Left hindlimb (tissue), 1 donor: ENCODE data around the gene NHLRC1.

Source experiments
- DNase-seq: peaks from one replicate; pipeline ENCODE4 v3.0.0-alpha.2; 2018

Gene NHLRC1

DNA sequence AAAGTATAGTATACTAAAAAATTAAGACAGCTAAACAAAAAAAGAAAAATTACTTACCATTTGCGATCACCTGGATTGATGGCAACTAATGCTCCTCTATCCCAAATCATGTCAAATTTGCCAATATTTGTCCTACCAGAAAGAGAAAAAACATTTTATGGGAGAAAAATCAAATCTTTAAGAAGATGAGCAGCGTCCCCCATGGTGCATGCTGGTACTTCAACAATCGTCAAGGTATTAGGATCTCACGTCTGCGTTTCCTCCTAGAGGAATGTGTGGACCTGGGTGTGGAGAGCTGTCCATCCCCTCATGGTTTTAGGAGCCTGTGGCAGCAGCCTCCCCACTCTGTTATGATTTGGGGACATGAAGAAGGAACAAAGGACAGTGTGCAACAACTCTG is 16.4 kb upstream of the NHLRC1 start:
- no peak for DNase-seq

DNA sequence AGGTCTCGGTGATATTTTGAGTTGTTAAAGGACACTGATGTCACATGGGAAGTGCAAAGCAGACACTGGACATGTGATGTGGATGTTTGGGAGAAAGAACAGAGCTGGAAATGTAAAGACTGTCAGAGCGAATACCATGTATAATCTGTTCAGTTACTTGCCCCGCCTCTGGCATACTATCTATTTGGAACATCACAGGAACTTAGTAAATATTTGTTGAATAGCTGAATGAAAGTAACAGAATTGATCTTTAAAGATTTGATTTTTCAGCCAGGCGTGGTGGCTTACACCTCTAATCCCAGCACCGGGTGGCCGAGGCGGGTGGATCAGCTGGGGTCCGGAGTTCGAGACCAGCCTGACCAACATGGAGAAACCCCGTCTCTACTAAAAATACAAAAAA is 13.8 kb upstream of the NHLRC1 start:
- DNase-seq, result no peak

DNA sequence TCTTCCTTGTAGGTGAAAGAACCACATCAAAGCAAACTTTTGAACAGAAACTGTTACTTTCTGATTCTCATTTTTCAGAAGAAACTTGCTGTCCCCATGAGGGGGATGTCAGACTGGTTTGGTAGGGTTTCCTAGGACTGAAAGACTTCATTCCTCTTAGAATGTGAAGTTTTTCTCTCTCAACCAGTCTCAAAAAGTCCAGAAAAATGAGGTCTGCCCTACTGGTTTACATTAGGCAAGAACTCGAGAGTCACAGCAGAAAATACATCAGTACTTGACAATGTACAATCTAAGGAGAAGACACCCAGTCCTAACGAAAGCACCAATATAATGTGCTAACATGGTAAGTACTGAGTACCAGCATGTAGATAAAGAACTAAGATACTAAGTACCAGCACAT is 12.7 kb upstream of the NHLRC1 start:
- DNase-seq, result no peak

DNA sequence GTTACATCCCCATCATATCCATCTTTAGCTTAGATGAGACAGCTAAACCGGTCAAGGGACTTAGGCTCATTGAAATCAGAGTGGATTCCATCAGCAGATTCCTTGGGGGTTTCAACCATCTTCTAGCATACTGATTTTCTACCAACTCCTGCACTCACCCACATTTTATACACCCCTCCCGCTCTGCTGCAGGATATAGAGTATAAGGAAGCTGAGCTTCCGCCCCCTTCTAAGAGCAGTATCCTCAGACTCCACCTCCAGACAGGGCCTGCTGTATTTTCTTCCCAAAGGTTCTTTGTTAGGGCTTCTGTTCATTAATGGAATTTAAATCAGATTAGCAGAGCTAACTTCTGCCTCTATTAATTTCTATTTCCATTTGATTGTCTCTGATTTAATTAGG is 9.9 kb upstream of the NHLRC1 start:
- no peak for DNase-seq

DNA sequence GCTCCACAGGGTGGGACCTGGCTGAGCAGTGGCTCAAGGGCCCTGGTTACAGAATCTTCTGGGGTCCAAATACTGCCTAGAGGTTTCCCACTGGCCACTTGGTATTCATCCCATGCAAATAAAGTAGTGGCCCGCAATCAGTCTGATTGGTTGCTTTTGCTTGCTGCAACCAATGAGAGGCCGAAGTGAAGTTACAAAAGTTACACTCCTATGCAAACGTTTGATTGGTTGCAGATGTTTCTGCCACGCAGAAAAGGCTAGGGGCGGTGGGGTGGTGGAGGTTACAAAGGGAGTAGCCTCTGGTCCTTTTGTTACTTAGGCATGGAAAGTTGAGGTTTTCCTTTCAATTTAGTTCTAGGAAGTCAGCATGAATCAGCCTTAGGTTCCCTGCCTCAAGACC is 3.6 kb upstream of the NHLRC1 start:
- DNase-seq, result no peak

DNA sequence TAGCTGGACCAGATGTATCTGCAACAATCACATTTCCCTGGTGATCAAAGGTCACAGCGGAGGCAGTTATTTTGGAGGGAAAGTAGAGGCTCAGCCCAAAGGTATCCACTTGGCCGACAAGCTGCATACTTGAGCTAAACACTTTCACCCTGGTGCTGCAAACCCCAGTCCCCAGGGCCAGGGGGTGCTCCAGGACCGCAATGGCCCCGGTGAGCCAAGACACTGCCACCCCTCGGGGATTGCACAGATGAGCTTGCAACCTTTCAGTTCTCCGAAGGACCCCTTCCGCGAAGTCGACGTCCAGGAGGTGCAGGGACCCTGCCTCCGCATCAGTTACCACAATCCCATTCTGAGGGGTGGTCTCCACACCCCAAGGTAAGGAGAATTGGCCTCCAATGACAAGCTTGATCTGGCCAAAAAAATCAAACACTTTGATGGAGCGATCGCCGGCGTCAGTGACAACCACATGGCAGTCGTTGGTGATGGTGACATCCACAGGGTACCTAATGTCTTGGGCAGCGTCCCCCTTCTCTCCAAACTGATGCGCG is 823 bp downstream of the NHLRC1 start:
- no peak for DNase-seq

DNA sequence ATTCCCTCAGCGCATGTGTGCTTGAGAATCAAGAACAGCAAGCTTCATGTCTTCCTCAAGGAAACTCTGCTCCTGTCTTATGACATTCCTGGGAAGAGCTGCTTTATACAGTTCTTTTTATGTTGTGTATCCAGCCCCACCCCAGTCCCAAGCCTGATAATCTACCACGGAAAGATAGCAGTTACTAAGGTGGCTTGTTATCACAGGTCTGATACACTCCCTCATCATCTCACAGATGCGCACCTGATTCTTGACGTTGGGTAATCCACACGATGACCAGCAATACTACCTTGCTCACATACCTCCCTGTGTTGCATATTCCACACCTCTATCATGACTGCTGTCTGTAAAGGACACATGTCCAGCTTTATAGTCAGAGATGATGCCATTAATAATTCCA is 3.2 kb downstream of the NHLRC1 start:
- no peak for DNase-seq

DNA sequence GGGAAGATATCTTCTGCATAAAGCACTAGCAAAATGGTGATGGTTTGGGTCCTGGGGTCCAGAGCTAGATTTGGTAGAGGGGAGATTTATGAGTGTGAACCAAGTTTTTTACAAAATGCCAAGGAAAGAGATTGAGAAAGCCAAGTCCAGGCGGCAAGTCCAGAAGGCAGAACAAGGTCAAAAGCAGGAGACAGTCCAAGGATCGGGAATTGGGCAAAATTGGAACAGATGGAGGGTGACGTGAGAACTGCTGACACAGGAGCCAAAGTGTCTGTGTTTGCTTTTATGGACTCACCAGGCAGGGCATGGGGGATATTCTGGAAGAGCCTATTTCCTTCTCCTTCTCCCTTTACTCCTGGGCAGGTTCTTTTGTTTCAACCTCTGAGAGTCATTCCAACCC is 4.1 kb downstream of the NHLRC1 start:
- DNase-seq, result no peak

DNA sequence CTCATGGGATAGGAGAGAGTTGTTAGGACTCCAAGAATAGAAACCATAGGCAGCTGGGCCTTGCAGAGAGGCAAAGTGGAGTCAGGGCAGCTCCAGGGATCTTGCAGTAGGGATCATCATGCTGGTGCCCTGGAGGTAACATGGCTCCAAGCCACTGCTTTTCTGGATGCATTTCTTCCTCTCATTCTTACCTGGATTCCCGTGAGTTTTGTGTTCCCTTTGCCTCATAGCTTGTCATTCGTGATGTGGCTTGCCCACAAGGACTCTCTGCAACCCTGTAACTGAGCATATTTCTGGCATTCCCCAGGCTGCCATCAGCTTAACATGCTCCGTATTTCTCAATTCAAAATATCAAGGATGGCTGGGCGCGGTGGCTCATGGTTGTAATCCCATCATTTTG is 5.3 kb downstream of the NHLRC1 start:
- DNase-seq, result no peak

DNA sequence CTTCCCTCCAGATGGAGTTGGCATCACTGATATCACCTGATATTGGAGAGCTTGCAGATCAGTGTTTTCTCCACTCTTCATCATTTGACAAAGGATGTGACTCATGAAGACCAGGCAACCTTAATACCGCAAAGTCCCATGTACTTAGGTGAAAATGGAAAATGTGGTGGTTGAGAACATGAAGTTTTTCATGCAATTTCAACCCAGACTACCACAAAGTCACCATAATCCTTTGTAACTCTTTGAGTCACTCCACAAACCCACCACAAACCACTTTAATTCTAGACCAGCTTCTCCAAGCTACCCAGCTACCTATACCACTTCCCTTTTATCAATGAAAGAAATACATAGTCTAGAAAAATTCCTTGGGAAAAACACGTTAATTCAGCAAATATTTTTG is 7.1 kb downstream of the NHLRC1 start:
- no peak for DNase-seq

DNA sequence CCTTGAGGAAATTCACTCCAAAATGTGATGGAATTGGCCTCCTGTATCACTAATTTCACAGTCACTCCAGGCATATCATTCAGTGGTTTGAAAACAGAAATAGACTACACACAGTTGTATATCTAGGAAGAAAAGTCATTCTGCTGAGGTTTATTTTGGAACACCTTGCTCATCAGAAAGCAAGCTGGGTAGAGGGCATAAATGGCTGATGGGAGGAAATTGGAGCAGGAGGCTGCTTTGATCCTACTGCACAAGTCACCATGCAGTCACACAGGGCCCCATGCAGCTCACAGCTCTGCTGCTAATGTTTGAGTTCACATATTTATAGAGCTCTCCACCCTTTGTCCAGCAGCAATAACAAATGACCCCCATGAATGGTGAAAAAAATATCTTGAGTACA is 12.3 kb downstream of the NHLRC1 start:
- DNase-seq, result no peak

DNA sequence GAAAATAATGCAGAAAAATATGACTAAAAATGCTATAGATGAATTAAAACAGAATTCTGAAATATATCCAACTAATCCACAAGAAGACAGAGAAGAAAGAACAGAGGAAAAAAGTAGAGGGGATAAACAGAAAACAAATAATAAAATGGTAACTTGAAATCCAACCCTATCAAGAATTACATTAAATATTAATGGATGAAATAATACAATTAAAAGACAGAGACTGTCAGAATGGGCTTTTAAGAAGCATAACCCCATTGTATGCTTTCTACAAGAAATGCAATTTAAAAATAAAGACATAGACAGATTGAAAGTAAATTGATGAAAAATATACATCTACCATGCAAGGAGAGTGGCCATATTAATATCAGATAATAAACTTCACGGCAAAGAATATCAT is 15.4 kb downstream of the NHLRC1 start:
- DNase-seq, result no peak

DNA sequence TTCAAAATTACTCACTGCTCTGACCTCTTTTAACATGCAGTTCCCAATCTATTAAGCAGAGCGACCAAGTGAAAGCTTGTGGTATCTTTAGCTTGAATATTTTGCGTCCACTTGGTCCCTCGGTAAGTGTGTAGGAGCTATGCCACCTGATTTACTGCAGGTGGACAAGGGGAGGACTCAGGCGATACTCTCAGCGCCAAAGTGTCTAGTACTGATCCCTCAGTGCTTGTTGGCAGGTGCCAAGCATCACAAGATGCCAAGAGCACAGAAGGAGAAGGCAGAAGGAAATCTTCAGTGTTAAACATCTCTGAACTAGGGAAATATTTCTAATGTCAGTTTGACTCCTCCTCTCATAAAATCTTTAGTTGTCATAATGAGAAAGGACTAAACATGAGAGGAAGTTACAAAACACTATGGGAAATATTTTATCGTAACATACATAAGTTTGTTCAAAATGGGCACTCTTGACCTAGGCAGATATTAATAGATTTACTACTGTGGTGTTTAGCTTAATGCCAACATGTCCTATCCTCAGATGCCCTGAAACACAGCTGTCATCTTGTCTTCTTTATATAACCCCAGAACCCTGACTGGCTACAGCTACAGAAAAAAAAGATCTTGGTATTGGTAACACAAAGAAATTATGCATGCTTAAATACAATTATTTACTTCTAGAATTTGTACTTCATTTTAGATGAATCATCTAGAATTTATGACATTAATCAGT is 19.5 kb downstream of the NHLRC1 start:
- no peak for DNase-seq

DNA sequence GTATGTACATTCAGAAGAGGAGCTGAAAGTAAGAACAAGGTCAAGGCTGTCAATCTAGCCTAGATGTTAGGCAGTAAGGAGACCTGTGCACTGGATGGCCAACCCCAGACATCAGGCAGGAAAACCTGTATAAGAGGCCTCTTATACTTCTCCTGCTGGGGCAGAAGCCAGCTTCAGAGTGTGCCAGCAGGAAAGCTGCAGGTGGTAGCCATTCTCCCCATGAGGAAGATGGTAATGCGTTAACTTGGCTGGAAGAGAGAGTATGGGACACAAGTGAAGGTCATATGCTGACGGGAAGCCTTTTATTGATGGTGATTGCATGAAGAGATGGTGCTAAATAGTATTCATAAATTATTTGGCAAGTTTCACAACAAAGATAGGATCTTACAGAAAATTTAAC is 20.6 kb downstream of the NHLRC1 start:
- no peak for DNase-seq

DNA sequence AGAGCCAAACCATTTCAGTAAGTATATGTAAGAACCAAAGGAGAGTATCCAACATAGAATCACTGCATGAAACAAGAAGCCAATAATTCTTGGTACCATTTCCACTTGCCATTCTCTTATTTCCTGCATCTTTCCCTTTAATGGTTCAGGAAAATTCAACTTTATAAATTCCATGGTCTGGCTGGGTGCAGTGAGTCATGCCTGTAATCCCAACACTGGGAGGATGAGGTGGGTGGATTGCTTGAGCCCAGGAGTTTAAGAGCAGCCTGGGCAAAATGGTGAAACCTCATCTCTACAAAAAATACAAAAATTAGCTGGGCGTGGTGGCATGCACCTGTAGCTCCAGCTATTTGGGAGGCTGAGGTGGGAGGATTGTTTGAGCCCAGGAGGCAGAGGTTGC is 21.2 kb downstream of the NHLRC1 start:
- DNase-seq, result no peak

DNA sequence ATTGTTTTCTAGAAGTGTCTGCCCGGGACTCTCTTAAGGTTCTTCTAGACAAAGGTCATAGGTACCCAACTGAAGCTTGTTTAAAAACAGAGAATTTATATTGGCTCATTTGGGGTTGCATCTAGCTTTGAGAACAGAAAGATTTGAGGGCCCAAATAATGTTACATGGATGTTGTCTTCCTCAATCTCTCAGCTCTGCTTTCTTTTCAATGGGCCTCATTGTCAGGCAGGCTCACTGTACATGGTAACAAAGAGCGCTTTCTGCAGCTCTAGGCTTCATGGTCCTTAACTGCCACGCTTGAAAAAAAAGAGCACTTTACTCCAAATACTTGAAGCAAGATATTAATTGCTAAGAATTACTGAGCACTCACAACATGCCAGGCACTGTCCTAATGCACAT is 22.2 kb downstream of the NHLRC1 start:
- no peak for DNase-seq

DNA sequence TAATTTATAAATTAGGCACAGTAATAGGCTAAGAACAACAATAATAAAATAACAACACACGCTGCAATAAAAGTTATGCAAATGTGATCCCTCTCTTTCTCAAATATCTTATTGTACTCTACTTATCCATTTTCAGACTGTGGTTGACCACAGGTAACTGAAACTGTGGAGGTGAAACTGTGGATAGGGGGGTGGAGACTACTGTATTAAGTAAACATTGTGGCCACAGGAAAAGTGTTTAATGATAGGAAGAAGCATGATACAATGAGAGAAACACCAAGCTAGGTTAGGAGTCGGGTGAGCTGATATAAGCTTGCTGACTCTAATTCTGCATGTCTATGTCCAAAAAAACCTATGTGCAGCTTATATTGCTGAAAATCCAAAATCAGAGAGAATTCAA is 23.0 kb downstream of the NHLRC1 start:
- DNase-seq, result no peak

DNA sequence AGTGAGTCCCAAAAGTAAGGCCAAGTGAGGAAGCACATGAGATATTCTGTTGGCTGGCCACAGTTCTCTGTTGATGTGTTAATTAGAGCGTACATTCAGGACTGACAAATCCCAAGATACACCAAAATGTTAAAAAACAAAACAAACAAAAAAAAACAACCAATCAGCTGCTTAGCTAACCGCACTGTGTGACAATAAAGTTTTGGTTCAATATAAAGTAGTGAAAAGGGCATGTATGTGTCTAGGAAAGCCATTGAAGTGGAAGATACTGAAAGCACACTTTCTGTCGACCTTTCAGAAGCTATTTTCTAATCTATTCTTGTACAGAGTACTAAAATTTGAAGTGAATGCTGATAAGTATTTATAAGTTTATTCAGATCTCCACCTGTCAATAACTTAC is 26.1 kb downstream of the NHLRC1 start:
- DNase-seq, result no peak

DNA sequence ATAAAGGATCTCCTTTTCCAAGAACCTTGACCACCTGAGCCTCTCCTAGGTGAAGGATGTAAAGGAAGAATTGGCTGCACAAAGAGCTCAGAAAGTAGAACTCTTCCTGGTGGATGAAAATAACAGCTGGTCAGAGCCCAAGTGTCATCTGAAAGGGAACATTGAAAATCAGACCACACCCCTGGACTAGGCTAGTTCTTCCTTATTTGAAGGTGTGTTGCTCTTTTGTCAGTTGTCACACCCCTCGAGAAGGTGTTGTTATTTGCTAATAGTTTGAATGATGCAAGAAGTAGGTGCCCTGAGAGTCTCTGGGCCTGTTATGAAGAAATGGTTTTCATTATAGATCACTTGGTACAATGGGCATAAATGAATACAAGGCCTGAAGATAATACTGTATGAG is 31.1 kb downstream of the NHLRC1 start:
- no peak for DNase-seq

DNA sequence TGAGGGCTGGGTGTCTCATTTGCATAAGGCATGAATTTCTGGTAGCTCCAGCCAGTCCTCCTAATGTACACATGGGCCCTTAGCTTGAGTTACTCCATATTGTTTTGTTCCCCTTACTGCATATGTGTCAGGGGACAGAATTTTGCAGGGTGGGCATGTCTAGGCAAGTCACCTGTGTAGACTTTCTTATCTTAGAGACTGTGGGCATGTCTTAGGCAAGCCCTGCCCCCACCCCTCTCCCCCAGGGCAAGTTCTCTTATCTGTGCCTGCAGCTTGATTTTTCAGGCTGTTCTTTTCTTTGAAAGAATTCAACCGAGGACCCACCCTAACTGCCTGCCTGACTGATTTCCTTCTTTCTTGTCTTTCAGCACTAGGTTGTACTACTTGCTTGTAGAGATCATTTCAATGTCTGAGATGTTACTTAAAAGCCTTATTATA is 32.1 kb downstream of the NHLRC1 start:
- no peak for DNase-seq

DNA sequence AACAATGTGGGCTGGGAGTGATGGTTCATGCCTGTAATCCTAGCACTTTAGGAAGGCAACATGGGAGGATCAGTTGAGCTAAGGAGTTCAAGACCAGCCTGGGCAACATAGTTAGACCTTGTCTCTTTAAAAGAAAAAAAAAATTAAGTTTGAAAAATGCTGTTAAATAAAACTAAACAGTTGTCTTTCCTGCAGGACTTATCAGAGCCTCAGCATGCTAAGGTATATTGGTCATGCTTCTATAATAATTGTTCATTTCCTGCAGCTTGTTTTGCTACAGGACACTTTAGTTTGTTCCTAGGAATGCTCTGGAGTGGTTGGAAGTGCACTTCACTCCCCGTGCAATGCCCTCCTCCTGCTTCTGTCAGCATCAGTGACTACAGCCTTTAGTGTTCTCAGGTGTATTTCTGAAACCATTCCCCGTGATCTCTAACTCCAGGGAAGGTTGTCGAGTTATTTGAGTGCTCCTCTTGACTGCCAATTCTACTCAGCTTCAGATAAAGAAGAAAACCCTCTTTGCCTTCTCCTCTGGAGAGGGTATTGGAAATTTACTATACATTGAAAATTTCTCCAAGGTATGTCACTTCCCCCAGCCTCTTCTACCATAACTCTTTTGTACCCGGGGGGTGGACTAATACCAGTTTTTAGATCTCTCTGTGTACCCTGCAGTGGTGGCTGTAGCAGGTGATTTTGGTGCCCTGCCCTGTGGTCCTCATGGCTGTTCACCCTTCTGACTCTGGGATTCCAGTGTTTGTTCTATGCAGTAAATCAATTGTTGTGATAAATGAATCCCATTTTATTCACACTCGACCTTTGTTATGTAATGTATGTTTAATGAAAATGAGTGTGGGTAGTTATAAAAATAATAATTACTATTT is 33.8 kb downstream of the NHLRC1 start:
- no peak for DNase-seq

DNA sequence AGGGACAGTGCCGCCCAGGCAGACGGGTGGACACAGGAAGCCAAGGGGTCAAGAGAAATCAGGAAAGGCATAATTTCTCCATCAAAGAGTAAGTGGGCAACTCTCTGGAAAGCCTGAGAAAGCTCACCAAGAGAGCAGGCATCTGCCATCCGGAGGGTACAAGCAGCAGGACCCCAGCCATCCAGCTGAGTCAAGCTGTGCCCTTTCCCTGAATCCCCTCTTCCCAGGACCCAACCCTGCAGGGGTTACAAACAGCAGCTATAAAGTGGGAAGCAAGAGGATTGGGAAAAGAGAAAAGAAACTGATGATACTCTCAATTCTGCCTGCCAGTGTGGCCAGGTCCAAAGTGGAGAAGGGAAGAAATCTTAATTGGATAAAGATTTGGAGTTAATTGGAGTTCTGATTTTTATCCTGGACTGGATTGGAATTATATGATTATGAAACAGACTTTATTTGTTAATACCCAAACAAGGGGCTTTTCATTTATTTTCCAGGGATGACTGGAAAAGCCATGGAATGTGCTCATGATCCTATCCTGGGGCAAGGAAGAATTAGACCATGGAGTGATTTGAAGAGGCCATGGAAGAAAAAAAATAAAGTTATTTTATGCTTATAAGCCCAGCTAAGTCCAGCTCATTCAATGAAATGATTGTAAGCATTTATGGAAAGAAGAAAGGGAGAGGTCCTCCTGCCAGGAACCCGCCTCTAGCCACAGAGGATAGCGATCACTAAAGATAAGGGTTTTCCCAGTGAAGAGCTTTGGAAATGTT is 34.9 kb downstream of the NHLRC1 start:
- DNase-seq, result no peak

DNA sequence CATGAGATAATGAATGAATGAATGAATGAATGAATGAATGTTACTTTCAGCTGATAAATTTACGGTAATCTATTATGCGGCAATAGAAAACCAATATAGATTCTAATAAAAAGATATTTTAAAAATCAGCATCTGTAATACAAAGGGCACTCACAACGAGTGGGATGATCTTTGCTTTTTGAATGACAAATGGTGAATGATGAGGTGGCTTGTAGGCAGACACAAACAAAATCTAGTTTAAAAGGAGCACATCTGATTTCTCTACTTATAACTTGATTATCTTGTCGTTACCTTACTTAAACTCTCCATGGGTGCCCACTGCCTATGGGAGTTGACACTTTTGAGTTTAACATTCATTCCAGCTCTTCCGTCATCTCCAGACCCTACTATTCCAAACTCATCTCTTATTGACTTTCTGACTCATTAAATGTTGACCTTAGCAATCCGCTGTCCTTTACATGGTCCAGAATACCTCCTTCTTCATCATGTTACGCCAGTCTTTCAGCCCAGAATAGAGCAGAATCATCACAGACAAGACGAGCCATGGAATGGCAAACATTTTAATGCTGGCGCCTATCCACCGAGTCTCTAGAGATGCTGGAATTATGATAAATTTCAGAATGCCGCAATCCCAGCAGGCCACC is 41.3 kb downstream of the NHLRC1 start:
- no peak for DNase-seq
